KMS-11 (cell line): Measurements from ENCODE around the gene SH2D1A.

ENCODE experiments used
- H2AFZ ChIP-seq: fragments of 200-600 bp; sonication (generic); 2 replicates; pipeline ENCODE4 v1.6.1; 2016; ENCODE audit warnings: antibody characterized with exemption, mixed run types, low read depth
- H3K27ac ChIP-seq: fragments of 200-600 bp; sonication (generic); 2 replicates; pipeline ENCODE4 v1.6.1; 2016; ENCODE audit warnings: mild to moderate bottlenecking, mixed run types
- H3K27me3 ChIP-seq: fragments of 200-600 bp; sonication (generic); 2 replicates; pipeline ENCODE4 v1.6.1; 2017; ENCODE audit warnings: mild to moderate bottlenecking, low read depth, mixed run types, moderate library complexity; ENCODE audit not compliant: insufficient read depth
- H3K36me3 ChIP-seq: fragments of 200-600 bp; sonication (generic); 2 replicates; pipeline ENCODE4 v1.6.1; 2017; ENCODE audit warnings: mild to moderate bottlenecking, mixed run types; ENCODE audit not compliant: insufficient read depth
- H3K4me1 ChIP-seq: fragments of 200-600 bp; sonication (generic); 2 replicates; pipeline ENCODE4 v1.6.1; 2016; ENCODE audit warnings: mild to moderate bottlenecking, low read depth, mixed run types; ENCODE audit not compliant: poor library complexity, severe bottlenecking
- H3K4me2 ChIP-seq: fragments of 200-600 bp; sonication (generic); 2 replicates; pipeline ENCODE4 v1.7.0; 2016; ENCODE audit warnings: mild to moderate bottlenecking, mixed run types
- H3K4me3 ChIP-seq: fragments of 200-600 bp; sonication (generic); IDR thresholded peaks from 2 replicates; pipeline ENCODE4 v1.6.1; 2017; ENCODE audit warnings: low read depth, low read length, mixed read lengths; ENCODE audit not compliant: insufficient read depth
- H3K79me2 ChIP-seq: fragments of 200-600 bp; sonication (generic); 2 replicates; pipeline ENCODE4 v1.6.1; 2016; ENCODE audit warnings: low read depth, mixed run types; ENCODE audit not compliant: insufficient read depth
- H3K9ac ChIP-seq: fragments of 200-600 bp; sonication (generic); 2 replicates; pipeline ENCODE4 v1.6.1; 2016; ENCODE audit warnings: mild to moderate bottlenecking, mixed run types
- H4K20me1 ChIP-seq: fragments of 200-600 bp; sonication (generic); 2 replicates; pipeline ENCODE4 v1.6.1; 2016; ENCODE audit warnings: mild to moderate bottlenecking, mixed run types; ENCODE audit not compliant: insufficient read depth
- TF ChIP-seq, protein P1 (sequence below): fragments of 200-600 bp; sonication (generic); conservative IDR thresholded peaks from 2 replicates; pipeline ENCODE4 v1.6.1; 2017; ENCODE audit warnings: low read depth, mild to moderate bottlenecking, antibody characterized with exemption, low read length, moderate library complexity, mixed read lengths

SH2D1A gene

GRCh38 chrX:124337916-124338315 lies 8.4 kb upstream of the SH2D1A start:
- Histone ChIP-seq H3K4me3 (no peak overlapping the region), H3K27me3 (no peaks in the 10 kb centered on the region), H3K4me1 (no peaks in the 10 kb centered on the region), H3K9ac (no peak overlapping the region), H3K4me2 (no peak overlapping the region), H3K79me2 (no peaks in the 10 kb centered on the region), H2AFZ (no peak overlapping the region), H3K27ac (no peak overlapping the region), H4K20me1 (no peaks in the 10 kb centered on the region), H3K36me3 (no peaks in the 10 kb centered on the region)
- TF ChIP-seq, protein P1, sequence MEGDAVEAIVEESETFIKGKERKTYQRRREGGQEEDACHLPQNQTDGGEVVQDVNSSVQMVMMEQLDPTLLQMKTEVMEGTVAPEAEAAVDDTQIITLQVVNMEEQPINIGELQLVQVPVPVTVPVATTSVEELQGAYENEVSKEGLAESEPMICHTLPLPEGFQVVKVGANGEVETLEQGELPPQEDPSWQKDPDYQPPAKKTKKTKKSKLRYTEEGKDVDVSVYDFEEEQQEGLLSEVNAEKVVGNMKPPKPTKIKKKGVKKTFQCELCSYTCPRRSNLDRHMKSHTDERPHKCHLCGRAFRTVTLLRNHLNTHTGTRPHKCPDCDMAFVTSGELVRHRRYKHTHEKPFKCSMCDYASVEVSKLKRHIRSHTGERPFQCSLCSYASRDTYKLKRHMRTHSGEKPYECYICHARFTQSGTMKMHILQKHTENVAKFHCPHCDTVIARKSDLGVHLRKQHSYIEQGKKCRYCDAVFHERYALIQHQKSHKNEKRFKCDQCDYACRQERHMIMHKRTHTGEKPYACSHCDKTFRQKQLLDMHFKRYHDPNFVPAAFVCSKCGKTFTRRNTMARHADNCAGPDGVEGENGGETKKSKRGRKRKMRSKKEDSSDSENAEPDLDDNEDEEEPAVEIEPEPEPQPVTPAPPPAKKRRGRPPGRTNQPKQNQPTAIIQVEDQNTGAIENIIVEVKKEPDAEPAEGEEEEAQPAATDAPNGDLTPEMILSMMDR, result no peak

- H3K9ac ChIP-seq, result no peak overlapping the region
- no peak overlapping the region for H3K4me3 ChIP-seq
- no peak overlapping the region for H2AFZ ChIP-seq
- no peaks in the 10 kb centered on the region for H3K36me3 ChIP-seq
- H4K20me1 ChIP-seq, result no peaks in the 10 kb centered on the region
- no peak overlapping the region for H3K4me2 ChIP-seq
- no peak overlapping the region for H3K27ac ChIP-seq
- TF ChIP-seq, protein P1, result no peak
- no peaks in the 10 kb centered on the region for H3K4me1 ChIP-seq
- H3K79me2 ChIP-seq, result no peaks in the 10 kb centered on the region
- no peaks in the 10 kb centered on the region for H3K27me3 ChIP-seq
Observed at GRCh38 chrX:124338733-124339514, 7.4 kb upstream of the SH2D1A start.

DNA sequence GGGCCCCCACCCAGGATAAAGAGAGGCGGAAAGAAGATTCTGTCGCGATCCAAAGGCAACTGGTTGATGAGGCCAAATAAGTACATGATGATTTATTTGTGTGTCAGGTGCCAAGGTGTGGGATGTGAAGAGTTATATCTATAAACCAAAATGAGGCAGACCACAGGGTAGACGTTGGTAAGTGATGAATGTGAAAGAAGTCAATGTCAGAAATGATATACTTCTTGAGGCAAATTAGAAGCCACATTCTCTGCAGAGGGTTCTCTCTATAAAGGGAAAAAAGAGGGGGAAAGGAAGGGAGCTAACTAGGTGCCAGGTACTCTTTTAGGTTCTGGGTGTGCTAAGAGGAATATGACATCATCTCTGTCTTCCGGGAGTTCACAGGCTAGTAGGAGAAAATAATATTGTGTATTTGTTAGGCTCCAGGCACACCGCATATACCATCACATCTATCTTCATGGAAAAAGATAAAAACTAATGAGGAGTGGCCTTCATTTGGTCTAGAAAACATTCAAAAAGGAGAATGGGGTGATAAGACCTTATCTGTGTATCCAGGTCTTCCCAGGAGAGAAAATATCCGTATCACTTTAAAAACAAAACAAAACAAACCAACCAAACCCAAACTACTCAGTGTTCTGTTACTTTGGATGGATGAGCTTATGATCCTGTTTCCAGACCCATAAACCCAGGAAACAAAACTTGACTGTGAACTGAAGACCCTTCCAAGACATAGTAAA lies 4.8 kb upstream of the SH2D1A start:
- no peaks in the 10 kb centered on the region for H4K20me1 ChIP-seq
- no peak overlapping the region for H2AFZ ChIP-seq

GRCh38 chrX:124342174-124342867 lies 4.0 kb upstream of the SH2D1A start:
- Histone ChIP-seq H3K9ac (no peak overlapping the region), H3K27me3 (no peaks in the 10 kb centered on the region), H3K27ac (no peak overlapping the region), H3K36me3 (no peaks in the 10 kb centered on the region), H3K4me1 (no peaks in the 10 kb centered on the region), H2AFZ (no peak overlapping the region), H4K20me1 (no peaks in the 10 kb centered on the region), H3K4me3 (no peak overlapping the region), H3K79me2 (no peaks in the 10 kb centered on the region), H3K4me2 (no peak overlapping the region)
- TF ChIP-seq, protein P1, result no peak

More for the DNA sequence above, 4.8 kb upstream of the SH2D1A start:
- Histone ChIP-seq H3K4me2 (no peak overlapping the region), H3K9ac (no peak overlapping the region), H3K36me3 (no peaks in the 10 kb centered on the region), H3K27me3 (no peaks in the 10 kb centered on the region), H3K27ac (no peak overlapping the region), H3K4me3 (no peak overlapping the region), H3K79me2 (no peaks in the 10 kb centered on the region), H3K4me1 (no peaks in the 10 kb centered on the region)
- TF ChIP-seq, protein P1, result no peak
